Measurements from ENCODE around the gene PCDHA11.
"Not testable (repeated sequence)": the region's sequence is repeated elsewhere in the genome, so short reads cannot be mapped to it uniquely, and the experiment has no call there.

PCDHA11 gene

DNA sequence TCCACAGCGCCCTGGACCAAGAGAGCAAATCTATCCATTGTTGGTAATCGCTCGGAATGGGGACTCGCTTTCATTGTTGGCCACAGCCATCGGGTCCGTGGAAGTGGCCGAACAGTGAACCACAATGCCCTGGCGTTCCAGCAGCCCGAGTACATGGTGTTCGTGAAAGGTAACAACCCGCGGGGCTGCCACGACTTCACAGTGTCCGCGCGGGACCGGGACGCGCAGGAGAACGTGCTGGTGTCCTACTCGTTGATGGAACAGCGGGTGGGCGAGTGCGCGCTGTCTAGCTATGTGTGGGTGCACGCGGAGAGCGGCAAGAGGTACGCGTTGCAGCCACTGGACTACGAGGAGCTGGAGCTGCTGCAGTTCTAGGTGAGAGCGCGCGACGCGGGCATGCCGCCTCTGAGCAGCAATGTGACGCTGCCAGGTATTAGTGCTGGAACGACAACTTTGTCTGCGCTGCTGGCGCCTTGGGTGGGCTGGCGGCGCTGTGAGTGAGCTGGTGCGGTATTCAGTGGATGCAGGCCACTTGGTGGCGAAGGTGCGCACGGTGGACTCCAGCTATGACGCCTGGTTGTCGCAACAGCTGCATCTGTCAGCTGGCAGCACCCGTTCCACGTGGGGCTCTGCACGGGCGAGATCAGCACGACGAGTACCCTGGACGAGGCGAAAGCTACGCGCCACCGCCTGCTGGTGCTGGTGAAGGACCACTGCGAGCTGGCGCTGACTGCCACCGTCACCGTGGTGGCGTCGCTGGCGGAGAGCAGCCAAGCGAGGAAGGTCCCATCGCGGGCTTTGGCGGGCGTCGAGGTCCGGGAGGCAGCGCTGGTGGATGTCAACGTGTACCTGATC lies 6.1 kb upstream of the PCDHA11 start:
- TF ChIP-seq POLR2A (IDR thresholded peaks at IDR 0.05; ENCODE audit: low read depth, low read length) (no peak), POLR2AphosphoS5 (IDR thresholded peaks at IDR 0.05; ENCODE audit: low read depth, low read length) (no peak), TAF1 (IDR thresholded peaks at IDR 0.05; ENCODE audit: borderline replicate concordance, low read depth, low read length) (no peak)
- DNase-seq (ENCODE audit: insufficient read length) (no peak), FAIRE-seq (no peak)

DNA sequence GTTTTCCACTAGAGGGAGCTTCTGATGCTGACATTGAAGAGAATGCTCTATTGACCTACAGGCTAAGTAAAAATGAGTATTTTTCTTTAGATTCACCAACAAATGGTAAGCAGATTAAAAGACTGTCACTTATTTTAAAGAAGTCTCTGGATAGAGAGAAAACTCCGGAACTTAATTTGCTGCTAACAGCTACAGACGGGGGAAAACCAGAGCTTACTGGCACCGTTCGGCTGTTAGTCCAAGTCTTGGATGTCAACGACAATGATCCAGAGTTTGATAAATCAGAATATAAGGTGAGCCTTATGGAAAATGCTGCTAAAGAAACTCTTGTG lies 764 bp downstream of the PCDHA11 start:
- TF ChIP-seq TAF1 (IDR thresholded peaks at IDR 0.05; ENCODE audit: borderline replicate concordance, low read depth, low read length) (no peak), POLR2AphosphoS5 (IDR thresholded peaks at IDR 0.05; ENCODE audit: low read depth, low read length) (no peak), POLR2A (IDR thresholded peaks at IDR 0.05; ENCODE audit: low read depth, low read length) (no peak)
- no peak for FAIRE-seq
- no peak for DNase-seq (ENCODE audit: insufficient read length)

DNA sequence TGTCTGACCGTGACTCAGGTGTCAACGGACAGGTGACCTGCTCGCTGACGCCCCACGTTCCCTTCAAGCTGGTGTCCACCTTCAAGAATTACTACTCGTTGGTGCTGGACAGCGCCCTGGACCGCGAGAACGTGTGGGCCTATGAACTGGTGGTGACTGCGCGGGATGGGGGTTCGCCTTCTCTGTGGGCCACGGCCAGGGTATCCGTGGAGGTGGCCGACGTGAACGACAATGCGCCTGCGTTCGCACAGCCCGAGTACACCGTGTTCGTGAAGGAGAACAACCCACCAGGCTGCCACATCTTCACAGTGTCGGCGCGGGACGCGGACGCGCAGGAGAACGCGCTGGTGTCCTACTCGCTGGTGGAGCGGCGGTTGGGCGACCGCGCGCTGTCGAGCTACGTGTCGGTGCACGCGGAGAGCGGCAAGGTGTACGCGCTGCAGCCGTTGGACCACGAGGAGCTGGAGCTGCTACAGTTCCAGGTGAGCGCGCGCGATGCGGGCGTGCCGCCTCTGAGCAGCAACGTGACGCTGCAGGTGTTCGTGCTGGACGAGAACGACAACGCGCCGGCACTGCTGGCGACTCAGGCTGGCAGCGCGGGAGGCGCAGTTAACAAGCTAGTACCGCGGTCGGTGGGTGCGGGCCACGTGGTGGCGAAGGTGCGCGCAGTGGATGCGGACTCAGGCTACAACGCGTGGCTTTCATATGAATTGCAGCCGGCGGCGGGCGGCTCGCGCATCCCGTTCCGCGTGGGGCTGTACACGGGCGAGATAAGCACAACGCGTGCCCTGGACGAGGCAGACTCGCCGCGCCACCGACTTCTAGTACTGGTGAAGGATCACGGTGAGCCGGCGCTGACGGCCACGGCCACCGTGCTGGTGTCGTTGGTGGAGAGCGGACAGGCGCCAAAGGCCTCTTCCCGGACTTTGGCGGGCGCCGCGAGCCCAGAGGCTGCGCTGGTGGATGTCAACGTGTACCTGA lies 1.8 kb downstream of the PCDHA11 start:
- FAIRE-seq (no peak), DNase-seq (ENCODE audit: insufficient read length) (no peak)
- no peak for TF ChIP-seq POLR2A (IDR thresholded peaks at IDR 0.05; ENCODE audit: low read depth, low read length)
- TF ChIP-seq TAF1 (IDR thresholded peaks at IDR 0.05; ENCODE audit: borderline replicate concordance, low read depth, low read length) = no peak
- no peak for TF ChIP-seq POLR2AphosphoS5 (IDR thresholded peaks at IDR 0.05; ENCODE audit: low read depth, low read length)

DNA sequence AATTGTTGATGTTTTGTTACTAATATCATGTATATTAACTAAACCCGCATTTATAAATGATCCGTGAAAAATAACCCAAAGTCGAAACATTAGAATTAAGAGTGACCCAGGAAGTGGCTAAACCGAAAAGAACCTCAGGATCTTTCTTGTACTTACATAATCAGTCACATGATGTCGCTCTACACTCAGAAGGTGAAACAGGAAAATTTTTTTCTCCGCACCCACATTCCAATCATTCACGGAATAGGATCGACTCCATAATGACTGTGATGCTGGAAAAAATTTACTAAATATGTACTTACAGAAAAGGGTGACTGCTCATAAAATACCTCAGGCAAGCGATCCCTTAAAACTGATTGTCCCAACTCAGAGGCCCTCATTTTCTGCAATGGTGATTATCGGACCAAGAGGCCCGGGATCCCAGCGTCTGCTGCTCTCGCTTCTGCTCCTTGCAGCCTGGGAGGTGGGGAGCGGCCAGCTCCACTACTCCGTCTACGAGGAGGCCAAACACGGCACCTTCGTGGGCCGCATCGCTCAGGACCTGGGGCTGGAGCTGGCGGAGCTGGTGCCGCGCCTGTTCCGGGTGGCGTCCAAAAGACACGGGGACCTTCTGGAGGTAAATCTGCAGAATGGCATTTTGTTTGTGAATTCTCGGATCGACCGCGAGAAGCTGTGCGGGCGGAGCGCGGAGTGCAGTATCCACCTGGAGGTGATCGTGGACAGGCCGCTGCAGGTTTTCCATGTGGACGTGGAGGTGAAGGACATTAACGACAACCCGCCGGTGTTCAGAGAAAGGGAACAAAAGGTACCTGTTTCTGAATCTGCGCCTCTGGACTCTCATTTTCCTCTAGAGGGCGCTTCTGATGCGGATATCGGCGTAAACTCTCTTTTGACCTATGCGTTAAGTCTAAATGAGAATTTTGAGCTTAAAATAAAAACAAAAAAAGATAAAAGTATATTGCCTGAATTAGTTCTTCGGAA lies 6.6 kb downstream of the PCDHA11 start, which contains the start of gene PCDHA12:
TSS of gene PCDHA12 (plus strand) at position 224 of the 981 bp plus-strand sequence. CDS start at position 389, 165 bp downstream.
- DNase-seq (ENCODE audit: insufficient read length) (no peak), FAIRE-seq (no peak)
- TF ChIP-seq POLR2AphosphoS5 (IDR thresholded peaks at IDR 0.05; ENCODE audit: low read depth, low read length) = no peak
- TF ChIP-seq POLR2A (IDR thresholded peaks at IDR 0.05; ENCODE audit: low read depth, low read length) = no peak
- no peak for TF ChIP-seq TAF1 (IDR thresholded peaks at IDR 0.05; ENCODE audit: borderline replicate concordance, low read depth, low read length)

DNA sequence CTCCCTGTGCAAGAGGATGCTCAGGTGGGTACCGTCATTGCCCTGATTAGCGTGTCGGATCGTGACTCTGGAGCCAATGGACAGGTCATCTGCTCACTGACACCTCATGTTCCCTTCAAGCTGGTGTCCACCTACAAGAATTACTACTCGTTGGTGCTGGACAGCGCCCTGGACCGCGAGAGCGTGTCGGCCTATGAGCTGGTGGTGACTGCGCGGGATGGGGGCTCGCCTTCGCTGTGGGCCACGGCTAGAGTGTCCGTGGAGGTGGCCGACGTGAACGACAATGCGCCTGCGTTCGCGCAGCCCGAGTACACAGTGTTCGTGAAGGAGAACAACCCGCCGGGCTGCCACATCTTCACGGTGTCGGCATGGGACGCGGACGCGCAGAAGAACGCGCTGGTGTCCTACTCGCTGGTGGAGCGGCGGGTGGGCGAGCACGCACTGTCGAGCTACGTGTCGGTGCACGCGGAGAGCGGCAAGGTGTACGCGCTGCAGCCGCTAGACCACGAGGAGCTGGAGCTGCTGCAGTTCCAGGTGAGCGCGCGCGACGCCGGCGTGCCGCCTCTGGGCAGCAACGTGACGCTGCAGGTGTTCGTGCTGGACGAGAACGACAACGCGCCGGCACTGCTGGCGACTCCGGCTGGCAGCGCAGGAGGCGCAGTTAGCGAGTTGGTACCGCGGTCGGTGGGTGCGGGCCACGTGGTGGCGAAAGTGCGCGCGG lies 7.9 kb downstream of the PCDHA11 start:
- FAIRE-seq; DNase-seq (ENCODE audit: insufficient read length): not testable (repeated sequence)

DNA sequence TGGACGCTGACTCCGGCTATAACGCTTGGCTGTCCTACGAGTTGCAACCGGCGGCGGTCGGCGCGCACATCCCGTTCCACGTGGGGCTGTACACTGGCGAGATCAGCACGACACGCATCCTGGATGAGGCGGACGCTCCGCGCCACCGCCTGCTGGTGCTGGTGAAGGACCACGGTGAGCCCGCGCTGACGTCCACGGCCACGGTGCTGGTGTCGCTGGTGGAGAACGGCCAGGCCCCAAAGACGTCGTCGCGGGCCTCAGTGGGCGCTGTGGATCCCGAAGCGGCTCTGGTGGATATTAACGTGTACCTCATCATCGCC lies 8.5 kb downstream of the PCDHA11 start:
- no peak for DNase-seq (ENCODE audit: insufficient read length)
- FAIRE-seq = no peak
- TF ChIP-seq POLR2A (IDR thresholded peaks at IDR 0.05; ENCODE audit: low read depth, low read length) (no peak), TAF1 (IDR thresholded peaks at IDR 0.05; ENCODE audit: borderline replicate concordance, low read depth, low read length) (no peak), POLR2AphosphoS5 (IDR thresholded peaks at IDR 0.05; ENCODE audit: low read depth, low read length) (no peak)

DNA sequence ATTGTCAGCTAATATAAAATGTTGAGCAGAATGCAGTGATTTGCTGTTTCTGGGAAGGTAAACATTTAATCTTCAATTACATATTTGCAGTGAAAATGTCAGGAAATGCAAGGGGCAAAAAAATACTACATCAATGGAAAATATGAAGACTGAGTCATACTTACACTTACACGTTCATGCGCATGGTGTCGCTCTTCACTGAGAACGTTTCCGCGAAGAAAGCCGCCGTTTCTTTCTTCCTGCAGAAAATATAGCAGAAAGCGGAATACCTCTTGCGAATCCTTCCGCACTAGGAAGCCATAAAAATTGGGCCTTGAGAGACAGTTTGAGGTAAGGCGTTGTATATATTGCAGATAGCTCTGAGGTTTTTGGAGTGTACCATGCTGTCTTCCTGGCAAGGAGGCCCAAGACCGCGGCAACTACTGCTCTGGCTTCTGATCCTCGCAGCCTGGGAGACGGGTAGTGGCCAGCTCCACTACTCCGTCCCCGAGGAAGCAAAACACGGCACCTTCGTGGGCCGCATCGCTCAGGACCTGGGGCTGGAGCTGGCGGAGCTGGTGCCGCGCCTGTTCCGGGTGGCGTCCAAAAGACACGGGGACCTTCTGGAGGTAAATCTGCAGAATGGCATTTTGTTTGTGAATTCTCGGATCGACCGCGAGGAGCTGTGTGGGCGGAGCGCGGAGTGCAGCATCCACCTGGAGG lies 13.3 kb downstream of the PCDHA11 start, which contains the start of gene PCDHA13:
TSS of gene PCDHA13 (plus strand) at position 236 of the 702 bp plus-strand sequence. CDS start at position 381, 145 bp downstream.
- FAIRE-seq (no peak), DNase-seq (ENCODE audit: insufficient read length) (no peak)
- TF ChIP-seq POLR2AphosphoS5 (IDR thresholded peaks at IDR 0.05; ENCODE audit: low read depth, low read length) (no peak), POLR2A (IDR thresholded peaks at IDR 0.05; ENCODE audit: low read depth, low read length) (no peak), TAF1 (IDR thresholded peaks at IDR 0.05; ENCODE audit: borderline replicate concordance, low read depth, low read length) (no peak)

DNA sequence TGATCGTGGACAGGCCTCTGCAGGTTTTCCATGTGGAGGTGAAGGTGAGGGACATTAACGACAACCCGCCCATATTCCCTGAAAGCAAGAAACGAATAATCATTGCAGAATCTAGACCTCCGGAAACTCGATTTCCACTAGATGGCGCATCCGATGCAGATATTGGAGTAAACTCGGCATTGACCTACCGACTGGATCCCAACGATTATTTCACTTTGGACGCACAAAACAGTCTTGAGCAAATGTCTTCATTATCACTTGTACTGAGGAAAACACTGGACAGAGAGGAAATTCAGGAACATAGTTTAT lies 13.8 kb downstream of the PCDHA11 start:
- TF ChIP-seq POLR2AphosphoS5 (IDR thresholded peaks at IDR 0.05; ENCODE audit: low read depth, low read length) (no peak), TAF1 (IDR thresholded peaks at IDR 0.05; ENCODE audit: borderline replicate concordance, low read depth, low read length) (no peak), POLR2A (IDR thresholded peaks at IDR 0.05; ENCODE audit: low read depth, low read length) (no peak)
- DNase-seq (ENCODE audit: insufficient read length) (no peak), FAIRE-seq (no peak)

DNA sequence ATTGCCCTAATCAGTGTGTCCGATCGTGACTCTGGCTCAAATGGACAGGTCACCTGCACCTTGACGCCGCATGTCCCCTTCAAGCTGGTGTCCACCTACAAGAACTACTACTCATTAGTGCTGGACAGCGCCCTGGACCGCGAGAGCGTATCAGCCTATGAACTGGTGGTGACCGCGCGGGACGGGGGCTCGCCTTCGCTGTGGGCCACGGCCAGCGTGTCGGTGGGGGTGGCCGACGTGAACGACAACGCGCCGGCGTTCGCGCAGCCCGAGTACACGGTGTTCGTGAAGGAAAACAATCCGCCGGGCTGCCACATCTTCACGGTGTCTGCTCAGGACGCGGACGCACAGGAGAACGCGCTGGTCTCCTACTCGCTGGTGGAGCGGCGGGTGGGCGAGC lies 14.6 kb downstream of the PCDHA11 start:
- DNase-seq (ENCODE audit: insufficient read length) (no peak), FAIRE-seq (no peak)
- TF ChIP-seq POLR2AphosphoS5 (IDR thresholded peaks at IDR 0.05; ENCODE audit: low read depth, low read length) = no peak
- no peak for TF ChIP-seq TAF1 (IDR thresholded peaks at IDR 0.05; ENCODE audit: borderline replicate concordance, low read depth, low read length)
- no peak for TF ChIP-seq POLR2A (IDR thresholded peaks at IDR 0.05; ENCODE audit: low read depth, low read length)
